Daoy (cell line): ENCODE data around the gene NT5DC3. TPM values are rescaled to one million over a fixed set of nuclear protein-coding genes. Genes with fewer than 3 reads are reported as not detected.

Experiments used
- DNase-seq: peaks from one replicate; pipeline ENCODE4 v3.0.0-alpha.2; 2015; ENCODE audit warnings: low read depth
- total RNA-seq: library from RNA; depleted of rRNA; stranded (reverse); fragments of >200 nt; shearing (Covaris generic); gene quantifications from 2 replicates; pipeline ENCODE4 v1.2.3, GENCODE V29; 2014

Gene NT5DC3
- total RNA-seq, 1 experiment from 2014 or later, result 14.5 TPM

DNA sequence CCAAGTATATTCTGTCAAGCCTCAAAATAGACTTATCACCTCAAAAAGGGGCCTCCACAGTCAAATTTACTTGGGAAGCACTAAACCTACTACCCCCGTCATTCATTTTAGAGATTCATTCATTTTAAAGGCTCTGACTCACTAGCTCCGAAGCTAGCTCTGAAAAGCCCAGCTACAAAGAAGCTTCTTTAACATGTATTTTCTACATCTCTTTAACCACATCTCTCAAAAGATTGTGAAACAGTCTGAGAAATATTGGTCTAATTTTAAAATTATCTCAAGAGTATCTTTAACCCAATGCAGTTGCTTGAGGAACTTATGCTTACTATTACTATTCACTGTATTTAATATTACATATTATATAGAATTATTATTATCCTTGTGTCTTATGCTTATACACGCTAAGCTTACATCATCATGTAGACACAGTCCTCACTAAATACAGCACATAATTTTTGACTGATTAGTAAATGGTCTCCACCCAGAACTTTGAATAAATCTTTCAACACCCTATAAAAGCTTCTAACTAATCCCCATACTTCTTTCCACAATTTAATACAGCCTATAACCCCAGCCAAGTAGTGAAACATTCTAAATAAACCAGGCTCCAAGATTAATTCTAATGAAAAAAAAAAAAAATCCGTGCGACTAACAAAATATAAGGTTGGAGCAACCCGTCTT, 7.8 kb downstream of the NT5DC3 start:
- DNase-seq, result no peak

DNA sequence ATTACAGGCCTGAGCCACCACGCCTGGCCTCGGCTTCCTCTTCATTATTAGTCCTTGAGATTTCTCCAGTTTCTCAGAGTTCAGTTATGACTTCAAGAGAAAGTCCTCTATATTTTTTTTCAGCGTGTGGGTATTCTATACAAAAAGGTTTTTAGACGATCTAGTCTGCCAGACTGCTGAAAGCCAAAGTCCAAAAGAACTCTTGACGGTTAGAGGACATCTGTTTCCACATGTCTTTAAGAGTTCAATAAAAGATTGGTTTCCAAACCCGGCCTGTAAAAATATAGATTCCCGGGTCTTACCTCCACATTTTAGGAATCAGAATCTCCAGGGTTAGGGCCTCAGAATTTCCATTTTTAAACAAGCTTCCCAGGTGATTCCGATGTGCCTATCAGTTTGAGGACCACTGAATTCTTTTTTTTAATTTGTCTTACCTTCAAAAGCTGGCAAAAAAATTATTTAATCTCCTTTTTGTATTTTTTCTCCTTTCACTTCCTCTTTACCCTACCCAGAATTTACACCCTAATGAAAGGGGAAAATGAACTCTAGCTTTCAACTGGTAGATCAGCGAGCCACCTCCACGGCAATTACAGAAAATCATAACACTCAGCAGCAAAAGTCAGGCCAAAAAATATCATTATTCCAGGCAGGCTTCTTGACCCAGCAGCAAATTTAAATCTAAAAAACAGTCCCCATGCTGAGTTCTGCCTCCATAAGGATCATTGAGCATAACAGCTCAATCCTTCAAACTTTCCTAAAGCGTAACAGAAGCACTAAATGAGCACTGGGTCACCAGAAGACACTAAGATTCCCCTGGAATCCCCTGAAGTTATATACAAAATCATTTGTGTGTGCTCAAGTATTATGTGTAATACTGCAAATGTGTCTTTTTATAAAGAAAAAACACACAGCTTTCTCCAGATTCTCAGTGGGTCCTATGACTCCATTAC, 8.7 kb downstream of the NT5DC3 start:
- DNase-seq, result no peak

- no peak for DNase-seq
These were observed 10.2 kb downstream of the NT5DC3 start for GRCh38 chr12:103830730-103831320.

GRCh38 chr12:103830025-103830725, 10.9 kb downstream of the NT5DC3 start:
- no peak for DNase-seq

DNA sequence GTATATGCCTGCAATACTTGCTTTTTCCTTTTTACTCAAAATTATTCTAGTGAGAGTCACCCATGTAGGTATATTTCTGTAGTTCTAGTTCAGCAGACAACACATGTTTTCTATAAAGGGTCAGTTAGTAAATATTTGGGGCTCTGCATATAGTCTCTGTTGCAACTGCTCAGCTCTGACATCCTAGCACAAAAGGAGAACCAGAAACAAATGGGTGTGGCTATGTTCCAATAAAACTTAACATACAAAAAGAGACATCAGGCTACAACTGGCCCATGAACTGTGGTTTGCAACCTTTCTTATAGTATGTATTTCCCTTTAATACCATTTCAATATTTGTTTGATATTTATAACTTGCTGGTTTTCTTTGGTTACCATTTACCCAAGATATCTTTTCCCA, 11.9 kb downstream of the NT5DC3 start:
- DNase-seq, result no peak

DNA sequence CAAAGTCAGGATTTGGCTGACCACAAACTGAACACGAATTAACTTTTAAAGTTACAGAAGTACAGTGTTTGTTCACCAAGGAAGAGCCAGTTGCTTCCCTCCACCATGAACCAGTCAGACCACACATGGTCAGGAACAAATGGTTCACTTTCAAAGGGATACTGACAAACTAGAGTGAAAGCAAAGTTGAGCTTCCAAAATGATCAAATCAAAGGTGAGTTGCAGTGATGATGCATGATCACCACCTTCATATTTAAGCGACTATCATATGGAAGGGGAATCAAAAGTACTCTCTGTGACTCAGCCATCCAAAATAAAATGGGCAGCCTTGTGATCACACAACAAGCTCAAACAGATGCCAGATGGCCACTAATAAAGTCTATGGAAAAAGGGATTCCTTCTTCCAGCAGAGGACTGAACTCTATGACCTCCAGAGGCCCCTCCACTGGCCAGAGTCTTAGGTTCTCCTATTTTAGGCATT, 13.1 kb downstream of the NT5DC3 start:
- no peak for DNase-seq

GRCh38 chr12:103824845-103825244, 16.2 kb downstream of the NT5DC3 start:
- no peak for DNase-seq

DNA sequence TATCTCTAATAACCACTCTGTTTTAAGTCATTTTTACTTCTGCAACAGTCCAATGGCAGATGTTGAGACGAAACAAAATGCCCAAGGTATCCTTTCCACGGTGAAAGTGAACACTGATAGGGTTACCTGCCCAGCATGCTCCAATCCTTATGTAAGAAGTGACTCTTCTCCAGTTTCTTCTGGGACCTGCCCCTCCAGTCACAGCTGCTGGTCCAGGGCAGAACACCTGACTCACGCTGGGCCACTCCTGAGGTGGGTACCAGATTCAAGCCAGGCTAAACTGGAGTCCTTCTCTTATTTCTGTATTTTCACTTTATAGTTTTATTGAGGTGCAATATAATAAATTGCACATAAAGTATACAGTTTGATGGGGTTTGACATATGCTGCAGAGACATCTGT, 16.7 kb downstream of the NT5DC3 start:
- no peak for DNase-seq

GRCh38 chr12:103823871-103824270, 17.2 kb downstream of the NT5DC3 start:
- no peak for DNase-seq

GRCh38 chr12:103821773-103822172, 19.3 kb downstream of the NT5DC3 start:
- no peak for DNase-seq

DNA sequence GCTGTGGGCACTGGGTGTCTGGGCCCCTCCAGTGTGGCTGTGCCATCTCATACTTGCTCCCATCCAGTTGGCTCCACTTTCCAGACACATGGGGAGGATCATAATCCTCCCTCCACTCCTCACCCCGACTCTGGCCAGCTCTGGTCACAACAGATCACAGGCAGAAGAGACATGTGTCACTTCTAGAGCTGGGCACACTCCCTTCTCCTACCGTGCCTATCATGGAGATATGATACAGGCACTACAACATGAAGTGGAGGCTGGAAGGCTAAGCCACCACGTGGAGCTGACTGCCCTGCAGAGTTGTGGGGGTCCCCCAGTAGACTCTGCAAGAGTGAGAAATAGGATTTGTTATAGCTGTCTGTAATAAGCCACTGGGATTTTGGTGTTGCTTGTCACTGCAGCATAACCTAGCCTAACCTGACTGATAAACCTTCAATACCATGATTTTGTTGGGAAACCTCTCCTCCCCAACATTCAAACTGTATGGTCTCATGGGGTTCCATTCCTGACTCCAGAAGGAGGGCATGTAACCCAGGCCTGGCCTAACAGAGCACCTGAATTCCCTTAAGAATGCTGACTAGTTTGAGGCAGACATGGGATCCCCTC, 20.0 kb downstream of the NT5DC3 start:
- DNase-seq, result no peak

GRCh38 chr12:103820361-103820760, 20.7 kb downstream of the NT5DC3 start:
- no peak for DNase-seq

DNA sequence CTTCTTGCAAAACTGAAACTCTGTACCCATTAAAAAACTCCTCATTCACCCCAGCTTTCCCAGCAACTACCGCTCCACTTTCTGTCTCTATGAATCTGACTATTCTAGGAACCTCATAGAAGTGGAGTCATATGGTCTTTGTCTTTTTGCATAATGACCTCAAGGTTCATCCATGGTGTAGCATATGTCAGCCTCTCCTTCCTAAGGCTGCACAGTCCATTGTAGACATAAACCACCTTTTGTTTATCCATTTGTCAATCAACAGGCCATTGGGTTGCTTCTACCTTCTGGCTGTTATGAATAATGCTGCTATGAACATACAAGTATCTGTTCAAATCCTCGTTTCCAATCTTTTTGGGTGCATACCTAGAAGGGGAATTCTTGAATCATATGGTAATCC, 21.1 kb downstream of the NT5DC3 start:
- DNase-seq, result no peak

- no peak for DNase-seq
These were observed 21.7 kb downstream of the NT5DC3 start for GRCh38 chr12:103819312-103819711.

GRCh38 chr12:103817791-103818190, 23.2 kb downstream of the NT5DC3 start:
- DNase-seq, result no peak

GRCh38 chr12:103816663-103817062, 24.4 kb downstream of the NT5DC3 start:
- DNase-seq, result no peak

DNA sequence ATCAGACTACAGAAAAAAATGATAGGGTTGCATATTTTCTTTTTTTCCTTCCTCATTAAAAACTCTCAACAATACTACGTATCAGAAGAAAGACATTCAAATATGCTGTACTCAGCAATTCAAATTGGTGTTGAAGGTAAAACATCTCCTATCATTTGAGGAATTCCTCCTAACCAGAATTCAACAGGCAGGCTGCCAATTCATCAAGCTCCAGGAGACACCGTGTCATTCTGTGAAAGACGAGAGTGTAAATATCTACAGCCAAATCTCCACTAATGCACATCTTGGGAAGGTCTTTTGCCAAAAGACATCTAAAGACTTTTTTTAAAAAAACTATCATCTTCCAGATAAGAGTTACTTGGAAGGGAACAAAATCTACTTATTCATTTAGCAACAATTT, 26.6 kb downstream of the NT5DC3 start:
- no peak for DNase-seq

DNA sequence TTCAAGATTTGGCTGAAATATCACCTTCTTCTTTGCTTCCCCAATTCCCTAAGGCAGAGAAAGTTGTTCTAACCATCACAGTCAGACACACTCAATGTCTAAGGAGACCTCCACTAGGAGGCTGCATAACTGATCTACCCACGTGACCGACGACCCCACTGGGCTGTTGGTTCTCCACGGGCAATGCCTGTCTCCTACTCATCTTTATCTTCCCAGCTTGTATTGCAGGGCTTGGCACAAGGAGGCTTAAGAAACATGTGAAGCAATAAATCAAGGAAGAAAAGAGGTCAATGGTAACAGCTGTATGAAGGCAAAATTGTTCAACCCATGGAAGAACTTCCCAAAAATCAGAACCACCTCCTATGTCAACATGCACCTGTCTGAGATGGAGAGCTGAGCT, 27.1 kb downstream of the NT5DC3 start:
- DNase-seq, result no peak

DNA sequence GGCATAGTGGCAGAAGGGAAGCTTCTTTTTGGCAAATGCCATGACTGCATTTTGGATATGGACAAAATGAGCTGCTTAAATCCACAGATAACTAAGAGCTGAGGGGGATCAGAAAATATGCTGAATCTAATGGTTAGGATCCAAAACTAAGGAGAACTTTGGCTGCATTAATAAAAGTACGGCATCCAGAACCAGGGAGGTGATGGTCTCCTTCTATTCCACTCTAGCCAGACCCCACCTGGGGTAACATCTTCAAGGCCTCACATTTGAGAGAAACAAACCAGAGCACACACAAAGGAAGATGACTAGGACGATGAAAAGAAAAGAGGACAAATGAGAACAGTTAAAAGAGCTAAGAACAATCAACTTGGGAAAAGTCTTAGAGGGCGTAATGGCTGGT, 27.6 kb downstream of the NT5DC3 start:
- no peak for DNase-seq

DNA sequence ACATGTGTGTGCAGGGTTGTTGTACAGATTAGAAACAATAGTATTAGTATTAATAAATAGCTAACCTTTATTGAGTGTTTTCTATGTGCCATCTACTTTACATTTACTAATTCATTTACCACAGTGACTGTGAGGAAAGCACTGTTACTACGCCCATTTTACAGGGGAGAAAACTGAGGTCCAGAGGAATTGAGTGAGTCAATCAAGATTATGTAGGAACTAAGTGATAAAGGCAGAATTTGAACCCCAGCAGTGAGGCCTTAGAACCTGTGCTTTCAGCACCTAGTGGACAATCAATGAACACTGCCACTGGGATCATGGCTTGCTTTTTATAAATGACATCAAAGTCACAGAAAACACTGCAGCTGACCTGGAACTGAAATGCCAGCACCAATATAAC, 28.2 kb downstream of the NT5DC3 start:
- DNase-seq, result no peak

GRCh38 chr12:103811791-103812190, 29.2 kb downstream of the NT5DC3 start:
- no peak for DNase-seq

- DNase-seq, result no peak
These were observed 30.9 kb downstream of the NT5DC3 start for GRCh38 chr12:103810111-103810510.
